ENCODE results near the gene CFAP92.

GRCh38 chr3:129037093-129037419 is 43.2 kb upstream of the CFAP92 start:
- TF ChIP-seq CTCF (tag by site-specific recombination; IDR thresholded peaks at IDR 0.05) (no peak), MYNN (tag by site-specific recombination; IDR thresholded peaks at IDR 0.05; ENCODE audit: borderline replicate concordance) (no peak), SP3 (tag by site-specific recombination; IDR thresholded peaks at IDR 0.05) (no peak), ATF2 (tag by site-specific recombination; IDR thresholded peaks at IDR 0.05; ENCODE audit: low read depth) (no peak), ZSCAN16 (tag by site-specific recombination; IDR thresholded peaks at IDR 0.05) (no peak), REST (tag by site-specific recombination; IDR thresholded peaks at IDR 0.05) (no peak), ZNF311 (tag by site-specific recombination; IDR thresholded peaks at IDR 0.05; ENCODE audit: borderline replicate concordance) (no peak), ZNF274 (IDR thresholded peaks at IDR 0.05; ENCODE audit: low read length) (no peak), ZNF274 (tag by site-specific recombination; IDR thresholded peaks at IDR 0.05; ENCODE audit: borderline replicate concordance) (no peak)
